Measurements from ENCODE around the gene CBX8. TPM values are rescaled to one million over a fixed set of nuclear protein-coding genes. Genes with fewer than 3 reads are reported as not detected.

The CBX8 gene
- total and polyA plus RNA-seq, 2 of the 13 experiments (the other 11 are each of a cell fraction or from before 2014, with no cell fraction given), result 0.34 to 12.6 TPM

DNA sequence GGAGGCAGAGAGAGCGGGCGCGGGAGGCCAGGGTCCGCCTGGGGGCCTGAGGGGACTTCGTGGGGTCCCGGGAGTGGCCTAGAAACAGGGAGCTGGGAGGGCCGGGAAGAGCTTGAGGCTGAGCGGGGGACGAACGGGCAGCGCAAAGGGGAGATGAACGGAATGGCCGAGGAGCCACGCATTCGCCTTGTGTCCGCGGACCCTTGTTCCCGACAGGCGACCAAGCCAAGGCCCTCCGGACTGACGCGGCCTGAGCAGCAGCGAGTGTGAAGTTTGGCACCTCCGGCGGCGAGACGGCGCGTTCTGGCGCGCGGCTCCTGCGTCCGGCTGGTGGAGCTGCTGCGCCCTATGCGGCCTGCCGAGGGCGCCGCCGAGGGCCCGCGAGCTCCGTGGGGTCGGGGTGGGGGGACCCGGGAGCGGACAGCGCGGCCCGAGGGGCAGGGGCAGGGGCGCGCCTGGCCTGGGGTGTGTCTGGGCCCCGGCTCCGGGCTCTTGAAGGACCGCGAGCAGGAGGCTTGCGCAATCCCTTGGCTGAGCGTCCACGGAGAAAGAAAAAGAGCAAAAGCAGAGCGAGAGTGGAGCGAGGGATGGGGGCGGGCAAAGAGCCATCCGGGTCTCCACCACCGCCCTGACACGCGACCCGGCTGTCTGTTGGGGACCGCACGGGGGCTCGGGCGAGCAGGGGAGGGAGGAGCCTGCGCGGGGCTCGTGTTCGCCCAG lies 43.6 kb upstream of the CBX8 start (continued):
- TF ChIP-seq ZFP41 (CRISPR knock-in tag; IDR thresholded peaks at IDR 0.05; ENCODE audit: borderline replicate concordance) (no peak; the same call in 1 of the 2 replicates), FOXJ3 (CRISPR knock-in tag; IDR thresholded peaks at IDR 0.05; ENCODE audit: borderline replicate concordance) (no peak), ETS1 (CRISPR knock-in tag; IDR thresholded peaks at IDR 0.05) (no peak), ATF7 (IDR thresholded peaks at IDR 0.05) (no peak), ATF7 (CRISPR knock-in tag; IDR thresholded peaks at IDR 0.05) (no peak), STAT6 (CRISPR knock-in tag; IDR thresholded peaks at IDR 0.05; ENCODE audit: borderline replicate concordance) (no peak), SMARCC2 (IDR thresholded peaks at IDR 0.05) (no peak), SRSF4 (IDR thresholded peaks at IDR 0.05; ENCODE audit: low read depth, low read length, poor library complexity, severe bottlenecking) (no peak), ZNF12 (CRISPR knock-in tag; IDR thresholded peaks at IDR 0.05) (no peak), ZNF414 (CRISPR knock-in tag; IDR thresholded peaks at IDR 0.05) (no peak), CENPX (CRISPR knock-in tag; IDR thresholded peaks at IDR 0.05) (no peak), KDM3A (CRISPR knock-in tag; IDR thresholded peaks at IDR 0.05; ENCODE audit: low read depth) (no peak), ZNF24 (IDR thresholded peaks at IDR 0.05) (no peak), ZNF3 (CRISPR knock-in tag; IDR thresholded peaks at IDR 0.05) (no peak), ZNF280B (CRISPR knock-in tag; IDR thresholded peaks at IDR 0.05; ENCODE audit: borderline replicate concordance) (no peak), ZNF878 (CRISPR knock-in tag; IDR thresholded peaks at IDR 0.05) (no peak), TAF1 (CRISPR knock-in tag; IDR thresholded peaks at IDR 0.05) (0 out of 2 replicates have a peak, but pooled peaks have one; percentile 2), MYC (CRISPR knock-in tag; IDR thresholded peaks at IDR 0.05; ENCODE audit: borderline replicate concordance) (no peak), TFDP1 (CRISPR knock-in tag; IDR thresholded peaks at IDR 0.05; ENCODE audit: borderline replicate concordance) (no peak), ZMYM4 (CRISPR knock-in tag; IDR thresholded peaks at IDR 0.05) (no peak)
- TF ChIP-seq, protein P1, sequence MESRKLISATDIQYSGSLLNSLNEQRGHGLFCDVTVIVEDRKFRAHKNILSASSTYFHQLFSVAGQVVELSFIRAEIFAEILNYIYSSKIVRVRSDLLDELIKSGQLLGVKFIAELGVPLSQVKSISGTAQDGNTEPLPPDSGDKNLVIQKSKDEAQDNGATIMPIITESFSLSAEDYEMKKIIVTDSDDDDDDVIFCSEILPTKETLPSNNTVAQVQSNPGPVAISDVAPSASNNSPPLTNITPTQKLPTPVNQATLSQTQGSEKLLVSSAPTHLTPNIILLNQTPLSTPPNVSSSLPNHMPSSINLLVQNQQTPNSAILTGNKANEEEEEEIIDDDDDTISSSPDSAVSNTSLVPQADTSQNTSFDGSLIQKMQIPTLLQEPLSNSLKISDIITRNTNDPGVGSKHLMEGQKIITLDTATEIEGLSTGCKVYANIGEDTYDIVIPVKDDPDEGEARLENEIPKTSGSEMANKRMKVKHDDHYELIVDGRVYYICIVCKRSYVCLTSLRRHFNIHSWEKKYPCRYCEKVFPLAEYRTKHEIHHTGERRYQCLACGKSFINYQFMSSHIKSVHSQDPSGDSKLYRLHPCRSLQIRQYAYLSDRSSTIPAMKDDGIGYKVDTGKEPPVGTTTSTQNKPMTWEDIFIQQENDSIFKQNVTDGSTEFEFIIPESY (CRISPR knock-in tag; IDR thresholded peaks at IDR 0.05), result peak; percentile 90

Data from HepG2 (cell line).